ENCODE measurements around the gene RUNX1. TPM values are rescaled to one million over a fixed set of nuclear protein-coding genes. Genes with fewer than 3 reads are reported as not detected.
A peak's percentile ranks its signal among the peaks of the same experiment; 100 is the strongest.

The RUNX1 gene
- total RNA-seq, 1 experiment from 2014 or later: 55.2 TPM

DNA sequence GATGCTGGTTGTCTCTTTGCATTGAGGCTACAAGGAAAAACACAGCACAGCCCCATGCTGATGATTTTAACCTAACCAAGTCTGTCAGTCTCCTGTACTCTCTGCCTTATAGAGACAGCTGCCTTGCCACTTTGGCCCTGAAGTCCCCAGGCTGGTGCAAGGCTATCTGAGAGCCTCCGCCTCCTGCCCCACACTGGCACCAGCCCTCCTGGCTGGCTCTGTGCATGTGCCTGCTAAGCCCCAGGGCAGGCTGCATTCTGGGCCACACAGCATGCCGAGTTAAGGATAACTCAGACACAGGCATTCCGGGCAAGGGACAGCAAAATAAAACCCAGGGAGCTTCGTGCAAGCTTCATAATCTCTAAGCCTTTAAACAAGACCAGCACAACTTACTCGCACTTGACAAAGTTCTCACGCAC lies 910 bp downstream of the RUNX1 start:
- DNase-seq (peak; percentile 46), ATAC-seq (peak; percentile 19)
- H3K9me2 ChIP-seq (replicated peaks; ENCODE audit: low read length): no peaks in the 10 kb centered on the region
- H3K4me1 ChIP-seq (ENCODE audit: insufficient read depth, low read length): peaks cover 53% of the 10 kb centered on the region
- H4K20me1 ChIP-seq (ENCODE audit: low read length): no peaks in the 10 kb centered on the region
- ChIA-PET CTCF (interaction anchor here (0.6 to 2.1 kb wide), 7 partner anchors 65 to 697 kb away, joined by 3 to 18 read pairs (median 3); no protein-coding TSS in a partner anchor), POLR2A (ENCODE audit: unreplicated experiment) (interaction anchor here (0.6 to 2.2 kb wide), 10 partner anchors 37 to 698 kb away, joined by 3 to 30 read pairs (median 4); no protein-coding TSS in a partner anchor)
- peak overlapping the region; percentile 35 for H2AFZ ChIP-seq (ENCODE audit: low read length)
- peaks cover 12% of the 10 kb centered on the region for H3F3A ChIP-seq (ENCODE audit: low read length, unreplicated experiment)
- TF ChIP-seq EZH2phosphoT487 (IDR thresholded peaks at IDR 0.05; ENCODE audit: borderline replicate concordance, low read length) (no peak), EZH2 (IDR thresholded peaks at IDR 0.05; ENCODE audit: low read length, unreplicated experiment) (no peak)
- TF ChIP-seq, protein P1, sequence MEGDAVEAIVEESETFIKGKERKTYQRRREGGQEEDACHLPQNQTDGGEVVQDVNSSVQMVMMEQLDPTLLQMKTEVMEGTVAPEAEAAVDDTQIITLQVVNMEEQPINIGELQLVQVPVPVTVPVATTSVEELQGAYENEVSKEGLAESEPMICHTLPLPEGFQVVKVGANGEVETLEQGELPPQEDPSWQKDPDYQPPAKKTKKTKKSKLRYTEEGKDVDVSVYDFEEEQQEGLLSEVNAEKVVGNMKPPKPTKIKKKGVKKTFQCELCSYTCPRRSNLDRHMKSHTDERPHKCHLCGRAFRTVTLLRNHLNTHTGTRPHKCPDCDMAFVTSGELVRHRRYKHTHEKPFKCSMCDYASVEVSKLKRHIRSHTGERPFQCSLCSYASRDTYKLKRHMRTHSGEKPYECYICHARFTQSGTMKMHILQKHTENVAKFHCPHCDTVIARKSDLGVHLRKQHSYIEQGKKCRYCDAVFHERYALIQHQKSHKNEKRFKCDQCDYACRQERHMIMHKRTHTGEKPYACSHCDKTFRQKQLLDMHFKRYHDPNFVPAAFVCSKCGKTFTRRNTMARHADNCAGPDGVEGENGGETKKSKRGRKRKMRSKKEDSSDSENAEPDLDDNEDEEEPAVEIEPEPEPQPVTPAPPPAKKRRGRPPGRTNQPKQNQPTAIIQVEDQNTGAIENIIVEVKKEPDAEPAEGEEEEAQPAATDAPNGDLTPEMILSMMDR (conservative IDR thresholded peaks at IDR 0.05; ENCODE audit: low read depth, low read length): no peak
- no TSS peak for BruUV-seq (replicated peaks)
- H3K79me2 ChIP-seq (ENCODE audit: low read length): peaks cover 59% of the 10 kb centered on the region
- H3K27me3 ChIP-seq (ENCODE audit: low read length): no peaks in the 10 kb centered on the region
- peak overlapping the region; percentile 91 for H3K27ac ChIP-seq (ENCODE audit: low read length)
- intact Hi-C loops (cut with micrococcal nuclease): loop anchor here (5.0 kb wide), 2 partner anchors 251 to 464 kb away; no protein-coding TSS in a partner anchor
- peak overlapping the region; percentile 75 for H3K9ac ChIP-seq (ENCODE audit: low read length)
- H3K36me3 ChIP-seq (ENCODE audit: low read depth, low read length): peaks cover 28% of the 10 kb centered on the region
- no peaks in the 10 kb centered on the region for H3K9me3 ChIP-seq (ENCODE audit: low read length)
- peak overlapping the region; percentile 90 for H3K4me2 ChIP-seq (ENCODE audit: low read length)
- peak overlapping the region; percentile 75 for H3K4me3 ChIP-seq (ENCODE audit: low read length)

DNA sequence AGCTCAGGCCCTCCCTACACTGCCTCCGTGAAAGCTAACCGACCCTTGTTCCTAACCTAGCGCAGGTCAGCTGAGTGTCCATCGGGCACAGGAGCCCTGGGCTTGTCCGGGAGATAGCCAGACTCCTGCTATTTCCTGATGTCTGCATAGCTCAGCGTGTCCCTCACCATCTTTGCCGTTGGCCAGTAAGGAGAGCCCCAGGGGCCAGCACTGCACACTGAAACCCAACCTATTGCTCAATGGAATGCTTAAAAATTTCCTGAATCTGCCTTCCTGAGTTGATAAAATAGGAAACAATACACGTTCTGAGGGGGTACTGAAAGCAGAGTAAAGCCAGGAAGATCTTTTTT lies 2.2 kb downstream of the RUNX1 start:
- peak overlapping the region; percentile 75 for H3K4me3 ChIP-seq (ENCODE audit: low read length)
- peak overlapping the region; percentile 23; the same call in 1 of the 2 replicates for H2AFZ ChIP-seq (ENCODE audit: low read length)
- intact Hi-C loops (cut with micrococcal nuclease): loop anchor here (1.0 to 5.0 kb wide), 4 partner anchors 111 to 465 kb away; no protein-coding TSS in a partner anchor
- H3K4me1 ChIP-seq (ENCODE audit: insufficient read depth, low read length): peaks cover 49% of the 10 kb centered on the region
- H3K36me3 ChIP-seq (ENCODE audit: low read depth, low read length): peaks cover 34% of the 10 kb centered on the region
- no peaks in the 10 kb centered on the region for H3K9me2 ChIP-seq (replicated peaks; ENCODE audit: low read length)
- no TSS peak for BruUV-seq (replicated peaks)
- H4K20me1 ChIP-seq (ENCODE audit: low read length): no peaks in the 10 kb centered on the region
- H3F3A ChIP-seq (ENCODE audit: low read length, unreplicated experiment): peaks cover 12% of the 10 kb centered on the region
- TF ChIP-seq, protein P1 (conservative IDR thresholded peaks at IDR 0.05; ENCODE audit: low read depth, low read length): no peak
- TF ChIP-seq EZH2phosphoT487 (IDR thresholded peaks at IDR 0.05; ENCODE audit: borderline replicate concordance, low read length): no peak
- TF ChIP-seq EZH2 (IDR thresholded peaks at IDR 0.05; ENCODE audit: low read length, unreplicated experiment): no peak
- ChIA-PET CTCF (interaction anchor here (0.5 to 2.1 kb wide), 5 partner anchors 90 to 354 kb away, joined by 3 to 6 read pairs (median 4); no protein-coding TSS in a partner anchor), POLR2A (ENCODE audit: unreplicated experiment) (interaction anchor here (0.6 to 2.2 kb wide), 8 partner anchors 90 to 519 kb away, joined by 3 to 30 read pairs (median 5); no protein-coding TSS in a partner anchor)
- ATAC-seq: peak; percentile 6
- H3K9me3 ChIP-seq (ENCODE audit: low read length): no peaks in the 10 kb centered on the region
- no peaks in the 10 kb centered on the region for H3K27me3 ChIP-seq (ENCODE audit: low read length)
- H3K27ac ChIP-seq (ENCODE audit: low read length): peak overlapping the region; percentile 91
- no peak for DNase-seq
- H3K9ac ChIP-seq (ENCODE audit: low read length): peak overlapping the region; percentile 75
- H3K79me2 ChIP-seq (ENCODE audit: low read length): peaks cover 73% of the 10 kb centered on the region
- peak overlapping the region; percentile 90 for H3K4me2 ChIP-seq (ENCODE audit: low read length)

DNA sequence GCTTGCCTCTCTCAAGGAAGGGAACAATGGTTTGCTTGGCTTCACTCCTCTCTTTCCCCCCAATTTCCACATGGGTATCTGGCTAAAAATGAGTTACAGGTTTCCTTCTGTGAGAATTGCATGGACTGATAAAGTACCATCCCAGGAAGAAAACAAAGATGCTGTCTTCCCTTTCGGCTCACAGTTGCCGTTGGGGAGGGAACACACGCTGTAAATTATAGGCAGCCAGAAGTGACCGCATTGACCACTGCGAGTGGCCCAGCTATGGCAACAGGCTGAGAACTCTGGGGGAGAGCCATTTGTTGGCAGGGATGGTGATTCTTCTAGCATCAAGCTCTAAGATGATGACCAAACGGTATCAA lies 2.9 kb downstream of the RUNX1 start:
- Histone ChIP-seq H3K9ac (ENCODE audit: low read length) (peak overlapping the region; percentile 75), H3K4me3 (ENCODE audit: low read length) (peak overlapping the region; percentile 75), H3K79me2 (ENCODE audit: low read length) (peaks cover 79% of the 10 kb centered on the region), H3K4me1 (ENCODE audit: insufficient read depth, low read length) (peaks cover 48% of the 10 kb centered on the region), H3K27ac (ENCODE audit: low read length) (peak overlapping the region; percentile 91), H3K4me2 (ENCODE audit: low read length) (peak overlapping the region; percentile 90), H3K9me2 (replicated peaks; ENCODE audit: low read length) (no peaks in the 10 kb centered on the region), H3K9me3 (ENCODE audit: low read length) (no peaks in the 10 kb centered on the region), H3K27me3 (ENCODE audit: low read length) (no peaks in the 10 kb centered on the region), H4K20me1 (ENCODE audit: low read length) (no peaks in the 10 kb centered on the region), H2AFZ (ENCODE audit: low read length) (no peak overlapping the region), H3F3A (ENCODE audit: low read length, unreplicated experiment) (peaks cover 12% of the 10 kb centered on the region), H3K36me3 (ENCODE audit: low read depth, low read length) (peaks cover 34% of the 10 kb centered on the region)
- BruUV-seq (replicated peaks): no TSS peak
- intact Hi-C loops (cut with micrococcal nuclease): loop anchor here (5.0 kb wide), 2 partner anchors 249 to 466 kb away; no protein-coding TSS in a partner anchor
- POLR2A ChIA-PET (ENCODE audit: unreplicated experiment): interaction anchor here (0.6 to 2.2 kb wide), 2 partner anchors 90 to 157 kb away, joined by 3 to 30 read pairs; no protein-coding TSS in a partner anchor
- no peak for DNase-seq
- ATAC-seq: no peak
- TF ChIP-seq, protein P1 (conservative IDR thresholded peaks at IDR 0.05; ENCODE audit: low read depth, low read length): no peak
- TF ChIP-seq EZH2phosphoT487 (IDR thresholded peaks at IDR 0.05; ENCODE audit: borderline replicate concordance, low read length) (no peak), EZH2 (IDR thresholded peaks at IDR 0.05; ENCODE audit: low read length, unreplicated experiment) (no peak)
- CTCF ChIA-PET: interaction anchor here (0.5 to 2.1 kb wide), 3 partner anchors 269 to 354 kb away, joined by 3 to 6 read pairs (median 5); no protein-coding TSS in a partner anchor
